Subcutaneous abdominal adipose tissue (tissue), 5 donors: Measurements from ENCODE around the gene ZNF608.

Experiments
- H3K27ac ChIP-seq: one replicate; pipeline ENCODE4 v1.7.0; 2013; ENCODE audit warnings: low read depth, mild to moderate bottlenecking, inconsistent platforms, low read length, moderate library complexity
- H3K27me3 ChIP-seq, 5 donors: one replicate each; pipeline ENCODE4 v1.7.0; 2013; ENCODE audit warnings: low read length in 5 of 5, inconsistent platforms in 1 of 5; ENCODE audit not compliant: control insufficient read depth in 5 of 5, insufficient read depth in 4 of 5
- H3K36me3 ChIP-seq, 5 donors: one replicate each; pipeline ENCODE4 v1.7.0; 2013; ENCODE audit warnings: low read length in 5 of 5; ENCODE audit not compliant: control insufficient read depth in 5 of 5, insufficient read depth in 5 of 5
- H3K4me1 ChIP-seq, 5 donors: one replicate each; pipeline ENCODE4 v1.7.0; 2013; ENCODE audit warnings: low read length in 5 of 5, mild to moderate bottlenecking in 3 of 5, moderate library complexity in 1 of 5; ENCODE audit not compliant: control insufficient read depth in 5 of 5, insufficient read depth in 5 of 5
- H3K4me3 ChIP-seq, 5 donors: one replicate each; pipeline ENCODE4 v1.7.0; 2013; ENCODE audit warnings: low read length in 5 of 5, low read depth in 1 of 5
- H3K9ac ChIP-seq, 5 donors: one replicate each; pipeline ENCODE4 v1.7.0; 2013; ENCODE audit warnings: low read length in 5 of 5, mild to moderate bottlenecking in 4 of 5, moderate library complexity in 3 of 5
- H3K9me3 ChIP-seq, 5 donors: one replicate each; pipeline ENCODE4 v1.7.0; 2013; ENCODE audit warnings: low read length in 5 of 5; ENCODE audit not compliant: control insufficient read depth in 5 of 5
- donor health status: healthy.
- donor health status: healthy.
- donor health status: healthy.
- donor health status: healthy.
- donor health status: healthy.

Gene ZNF608, protein sequence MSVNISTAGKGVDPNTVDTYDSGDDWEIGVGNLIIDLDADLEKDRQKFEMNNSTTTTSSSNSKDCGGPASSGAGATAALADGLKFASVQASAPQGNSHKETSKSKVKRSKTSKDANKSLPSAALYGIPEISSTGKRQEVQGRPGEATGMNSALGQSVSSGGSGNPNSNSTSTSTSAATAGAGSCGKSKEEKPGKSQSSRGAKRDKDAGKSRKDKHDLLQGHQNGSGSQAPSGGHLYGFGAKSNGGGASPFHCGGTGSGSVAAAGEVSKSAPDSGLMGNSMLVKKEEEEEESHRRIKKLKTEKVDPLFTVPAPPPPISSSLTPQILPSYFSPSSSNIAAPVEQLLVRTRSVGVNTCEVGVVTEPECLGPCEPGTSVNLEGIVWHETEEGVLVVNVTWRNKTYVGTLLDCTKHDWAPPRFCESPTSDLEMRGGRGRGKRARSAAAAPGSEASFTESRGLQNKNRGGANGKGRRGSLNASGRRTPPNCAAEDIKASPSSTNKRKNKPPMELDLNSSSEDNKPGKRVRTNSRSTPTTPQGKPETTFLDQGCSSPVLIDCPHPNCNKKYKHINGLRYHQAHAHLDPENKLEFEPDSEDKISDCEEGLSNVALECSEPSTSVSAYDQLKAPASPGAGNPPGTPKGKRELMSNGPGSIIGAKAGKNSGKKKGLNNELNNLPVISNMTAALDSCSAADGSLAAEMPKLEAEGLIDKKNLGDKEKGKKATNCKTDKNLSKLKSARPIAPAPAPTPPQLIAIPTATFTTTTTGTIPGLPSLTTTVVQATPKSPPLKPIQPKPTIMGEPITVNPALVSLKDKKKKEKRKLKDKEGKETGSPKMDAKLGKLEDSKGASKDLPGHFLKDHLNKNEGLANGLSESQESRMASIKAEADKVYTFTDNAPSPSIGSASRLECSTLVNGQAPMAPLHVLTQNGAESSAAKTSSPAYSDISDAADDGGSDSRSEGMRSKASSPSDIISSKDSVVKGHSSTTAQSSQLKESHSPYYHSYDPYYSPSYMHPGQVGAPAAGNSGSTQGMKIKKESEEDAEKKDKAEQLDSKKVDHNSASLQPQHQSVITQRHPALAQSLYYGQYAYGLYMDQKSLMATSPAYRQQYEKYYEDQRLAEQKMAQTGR (N-terminal part only)

DNA sequence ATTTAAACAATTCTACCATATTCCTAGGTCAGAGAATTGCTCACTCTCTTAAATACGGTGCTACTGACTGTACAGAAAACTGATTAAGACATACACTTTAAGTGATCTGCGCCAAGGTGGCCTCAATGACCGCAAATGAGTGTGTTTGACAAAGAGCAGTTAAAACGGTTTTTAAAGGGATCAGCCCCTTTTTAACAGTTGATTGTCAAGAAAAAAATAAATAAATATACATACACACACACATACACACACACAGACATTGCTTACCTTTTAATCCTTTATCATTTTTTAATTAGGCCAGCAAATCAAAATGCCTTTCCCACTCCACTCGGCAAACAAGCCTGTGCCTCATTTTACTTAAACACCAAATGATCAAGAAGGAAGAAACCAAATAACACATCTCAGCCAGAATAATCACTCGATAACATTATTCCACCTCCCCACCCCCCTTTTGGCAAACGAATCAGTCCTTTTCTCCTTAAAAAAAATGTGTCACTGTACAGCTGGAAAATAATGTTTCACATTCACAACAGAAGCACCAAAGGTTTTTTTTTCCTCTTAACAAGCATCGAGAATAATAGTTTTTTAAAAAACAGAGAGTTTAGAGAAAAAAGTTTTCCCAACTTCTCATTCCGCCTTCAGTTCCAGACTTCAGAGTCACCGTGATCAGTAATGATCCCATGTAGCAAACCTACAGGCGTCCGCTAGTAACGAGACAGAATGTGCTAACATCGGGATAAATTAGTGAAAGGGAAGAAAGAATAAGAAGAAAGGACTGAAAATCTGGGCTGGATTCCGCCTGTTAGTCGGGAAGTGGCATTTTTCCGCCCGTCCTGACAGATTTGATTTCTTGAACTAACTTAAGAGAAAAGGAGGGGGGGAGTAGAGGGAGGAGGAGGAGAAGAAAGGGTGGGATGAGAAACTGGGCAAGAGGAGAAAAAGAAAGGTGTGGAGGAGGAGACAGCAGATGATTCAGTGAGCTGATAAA lies at the start of gene ZNF608:
TSS of gene ZNF608 (minus strand) at position 712 of the 988 bp plus-strand sequence. CDS start 1,650 bp downstream, outside the sequence.
- peak within 1 kb of the TSS; percentile 68 to 93 (median 83) for H3K4me3 ChIP-seq
- H3K27me3 ChIP-seq: peaks cover 0 to 2% (median 0%) of the 10 kb centered on the region in 5 donors
- H3K9ac ChIP-seq: peak within 1 kb of the TSS; percentile 80 to 92 (median 83)
- no peaks in the 10 kb centered on the region for H3K9me3 ChIP-seq
- H3K27ac ChIP-seq: peak within 1 kb of the TSS; percentile 95
- peaks cover 2 to 72% (median 59%) of the 10 kb centered on the region in 5 donors for H3K4me1 ChIP-seq
- H3K36me3 ChIP-seq: no peaks in the 10 kb centered on the region

DNA sequence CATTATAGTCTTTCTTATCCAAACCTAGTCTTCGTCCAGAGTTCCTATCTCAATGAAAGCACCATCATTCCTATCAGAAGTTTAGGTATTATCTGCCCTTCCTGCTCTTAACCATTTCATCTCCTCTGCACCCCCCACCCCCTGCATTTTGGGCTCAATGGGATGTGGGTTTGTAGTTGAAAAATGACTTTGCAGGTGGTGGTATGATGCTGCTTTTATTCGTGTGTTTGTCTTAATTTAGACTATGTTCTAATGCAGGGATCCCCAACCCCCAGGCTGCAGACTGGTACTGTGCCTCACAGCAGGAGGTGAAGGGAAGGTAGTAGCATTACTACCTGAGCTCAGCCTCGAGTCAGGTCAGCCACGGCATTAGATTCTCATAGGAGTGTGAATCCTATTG lies 49.4 kb upstream of the ZNF608 start:
- no peak overlapping the region for H3K9ac ChIP-seq
- no peaks in the 10 kb centered on the region for H3K36me3 ChIP-seq
- no peak overlapping the region for H3K4me3 ChIP-seq
- no peaks in the 10 kb centered on the region for H3K9me3 ChIP-seq
- H3K4me1 ChIP-seq: no peaks in the 10 kb centered on the region
- H3K27ac ChIP-seq: no peak overlapping the region
- H3K27me3 ChIP-seq: no peaks in the 10 kb centered on the region

DNA sequence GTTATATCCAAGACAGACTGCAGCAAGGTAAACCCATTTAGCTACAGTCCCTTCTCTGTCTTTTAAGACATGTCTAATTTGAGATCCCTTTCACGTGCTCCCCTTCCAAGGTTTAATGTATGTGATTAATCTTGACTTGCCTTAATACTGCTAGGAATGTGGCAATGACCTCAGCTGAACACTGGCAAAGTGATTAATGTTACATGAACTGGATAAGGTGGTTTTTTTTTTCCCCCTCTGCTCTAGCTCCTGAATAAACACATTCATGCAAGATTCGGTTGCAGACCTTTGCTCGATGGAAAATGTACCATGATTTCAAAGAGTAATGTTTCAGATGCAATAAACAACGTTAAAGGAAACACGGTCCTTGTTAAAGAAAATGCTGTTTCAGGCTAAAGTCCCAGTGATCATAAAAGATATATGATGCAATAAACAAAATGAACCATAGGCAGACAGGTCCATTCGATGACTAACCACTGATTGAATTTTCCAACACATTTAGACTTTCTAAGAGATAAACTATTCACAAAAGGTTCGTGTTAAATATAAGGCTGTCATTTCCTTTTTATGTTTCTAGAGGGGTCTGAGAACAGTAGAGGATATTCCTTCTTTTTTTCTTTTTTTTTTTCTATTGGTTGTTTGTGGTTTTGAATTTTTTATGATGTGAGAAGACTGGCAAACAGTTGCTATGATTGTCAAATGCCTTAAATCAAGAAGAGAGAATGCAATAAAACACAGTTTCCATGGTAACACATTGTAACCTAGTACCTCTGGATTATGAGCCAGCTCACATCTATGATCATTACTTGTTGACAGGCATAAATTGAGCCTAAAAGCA lies 44.7 kb upstream of the ZNF608 start:
- Histone ChIP-seq H3K27me3 (no peaks in the 10 kb centered on the region), H3K9me3 (no peaks in the 10 kb centered on the region), H3K9ac (no peak overlapping the region), H3K4me3 (no peak overlapping the region), H3K36me3 (no peaks in the 10 kb centered on the region), H3K27ac (no peak overlapping the region), H3K4me1 (no peaks in the 10 kb centered on the region)

DNA sequence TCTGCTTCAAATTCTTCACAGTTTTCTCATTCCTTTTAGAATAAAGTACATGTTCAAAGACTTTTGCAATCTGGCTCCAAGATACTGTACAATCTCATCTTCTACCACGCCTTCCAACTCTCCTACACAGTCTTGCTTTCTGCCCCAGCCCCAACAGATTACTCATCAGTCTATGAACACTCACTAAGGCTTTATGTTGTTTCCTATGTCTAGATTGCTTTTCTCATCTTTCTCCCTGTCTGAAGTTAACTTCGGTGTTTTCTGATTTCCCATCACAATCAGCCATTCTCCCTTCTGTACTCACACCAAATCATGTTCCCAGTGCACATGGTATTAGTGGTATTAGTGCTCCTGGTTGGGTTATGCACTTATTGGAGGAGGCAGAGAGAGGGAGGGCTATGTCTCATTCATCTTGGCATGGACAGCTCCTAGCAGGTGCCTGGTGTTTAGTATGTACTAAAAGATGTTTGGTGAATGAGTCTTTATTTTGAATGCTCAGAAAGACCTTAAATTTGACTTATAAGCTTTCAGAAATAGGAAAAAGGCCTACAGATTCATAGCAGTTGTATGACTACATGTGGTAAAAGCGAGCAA lies 44.0 kb upstream of the ZNF608 start:
- H3K27ac ChIP-seq: no peak overlapping the region
- no peaks in the 10 kb centered on the region for H3K9me3 ChIP-seq
- H3K4me1 ChIP-seq: no peaks in the 10 kb centered on the region
- no peak overlapping the region for H3K4me3 ChIP-seq
- no peaks in the 10 kb centered on the region for H3K36me3 ChIP-seq
- H3K27me3 ChIP-seq: no peaks in the 10 kb centered on the region
- H3K9ac ChIP-seq: no peak overlapping the region

DNA sequence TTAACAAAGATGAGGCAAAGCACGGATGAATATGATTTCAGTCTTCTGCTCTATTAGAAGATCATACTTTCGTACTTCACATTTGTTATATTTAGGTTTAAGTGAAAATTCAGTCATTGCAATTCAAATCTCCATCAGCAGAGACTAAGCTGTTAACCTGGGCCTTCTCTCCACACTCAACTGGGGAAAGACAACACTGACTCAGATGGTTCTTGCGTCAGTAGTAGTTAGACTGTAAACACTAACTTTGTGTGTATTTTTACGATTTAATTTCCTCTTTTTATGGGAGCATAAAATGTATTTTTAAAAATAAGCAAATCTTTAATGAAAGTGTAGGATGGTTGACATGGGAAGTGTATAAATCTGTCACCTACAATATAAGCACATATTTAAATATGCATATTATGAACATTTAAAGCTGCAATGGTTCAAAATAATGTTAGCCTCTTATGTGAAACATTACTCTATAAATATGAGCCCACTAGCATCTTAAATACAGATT lies 42.7 kb upstream of the ZNF608 start:
- H3K27me3 ChIP-seq: no peaks in the 10 kb centered on the region
- no peaks in the 10 kb centered on the region for H3K9me3 ChIP-seq
- no peak overlapping the region for H3K27ac ChIP-seq
- H3K9ac ChIP-seq: no peak overlapping the region
- H3K4me1 ChIP-seq: peaks cover 0 to under 1% (median 0%) of the 10 kb centered on the region in 5 donors
- no peak overlapping the region for H3K4me3 ChIP-seq
- H3K36me3 ChIP-seq: no peaks in the 10 kb centered on the region

DNA sequence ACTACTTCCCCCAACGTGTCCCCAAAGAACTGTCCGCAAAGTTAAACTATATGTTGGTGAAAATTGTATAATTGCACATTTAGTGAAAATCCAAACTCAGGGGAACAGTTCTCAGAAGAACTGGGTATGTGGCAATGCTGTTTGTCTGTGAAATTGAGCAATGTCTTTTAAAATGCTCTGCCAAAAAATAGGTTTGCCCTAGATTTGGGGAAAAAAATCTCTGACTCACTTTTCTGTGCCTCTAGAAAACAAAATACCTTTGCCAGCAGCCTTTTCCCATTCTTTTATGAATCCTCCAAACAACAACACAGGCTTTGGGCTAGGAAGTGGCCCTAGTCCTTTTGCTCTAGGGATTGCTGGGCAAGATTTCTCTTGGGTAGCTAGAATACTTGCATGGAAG lies 37.4 kb upstream of the ZNF608 start:
- H3K36me3 ChIP-seq: no peaks in the 10 kb centered on the region
- H3K9me3 ChIP-seq: peaks cover 2 to 6% (median 5%) of the 10 kb centered on the region in 5 donors
- no peak overlapping the region for H3K27ac ChIP-seq
- H3K9ac ChIP-seq: no peak overlapping the region
- H3K4me1 ChIP-seq: peaks cover 0 to 4% (median 0%) of the 10 kb centered on the region in 5 donors
- no peaks in the 10 kb centered on the region for H3K27me3 ChIP-seq
- no peak overlapping the region for H3K4me3 ChIP-seq

DNA sequence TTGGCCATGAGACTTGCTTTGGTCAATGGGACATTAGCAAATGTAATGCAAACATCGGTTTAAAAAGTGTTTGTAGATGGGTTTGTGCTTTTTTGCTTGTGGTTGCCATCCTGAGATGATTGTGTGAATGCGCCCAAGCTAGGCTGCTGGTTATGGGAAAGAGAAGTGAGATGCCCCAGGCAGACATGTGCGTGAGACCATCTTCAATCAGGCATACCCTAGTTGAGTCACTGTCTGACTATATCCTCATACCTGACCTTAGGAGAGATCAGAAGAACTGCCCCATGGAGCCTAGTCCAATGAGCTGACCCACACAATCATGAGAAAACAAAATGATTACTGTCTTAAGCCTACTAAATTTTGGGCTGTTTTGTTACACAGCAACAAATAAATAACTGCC lies 36.8 kb upstream of the ZNF608 start:
- Histone ChIP-seq H3K9ac (no peak overlapping the region), H3K9me3 (peaks cover 2 to 6% (median 5%) of the 10 kb centered on the region in 5 donors), H3K36me3 (no peaks in the 10 kb centered on the region), H3K4me3 (no peak overlapping the region), H3K27me3 (no peaks in the 10 kb centered on the region), H3K27ac (no peak overlapping the region), H3K4me1 (peaks cover 0 to 4% (median 0%) of the 10 kb centered on the region in 5 donors)

DNA sequence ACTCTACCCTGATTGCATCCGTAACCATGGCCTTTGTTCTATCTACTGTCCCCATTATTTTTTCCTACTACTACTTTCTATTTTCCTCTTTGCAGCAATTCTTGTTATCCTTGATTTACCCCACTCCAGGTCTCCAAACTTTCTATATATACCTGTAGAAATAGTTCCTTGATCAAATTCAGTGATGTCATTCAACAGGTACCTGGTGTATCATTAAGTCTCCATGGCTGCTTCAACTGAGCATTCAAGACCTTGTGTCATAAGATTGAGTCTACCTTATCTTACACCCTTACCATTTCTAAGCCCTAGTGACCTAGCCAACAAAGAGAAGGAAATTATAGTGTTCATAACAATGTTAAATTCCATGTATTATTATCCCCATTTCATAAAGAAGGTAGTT lies 35.8 kb upstream of the ZNF608 start:
- no peak overlapping the region for H3K4me3 ChIP-seq
- no peak overlapping the region for H3K9ac ChIP-seq
- no peaks in the 10 kb centered on the region for H3K36me3 ChIP-seq
- H3K4me1 ChIP-seq: peaks cover 0 to 4% (median 0%) of the 10 kb centered on the region in 5 donors
- H3K27ac ChIP-seq: no peak overlapping the region
- H3K27me3 ChIP-seq: no peaks in the 10 kb centered on the region
- H3K9me3 ChIP-seq: peaks cover 2 to 6% (median 5%) of the 10 kb centered on the region in 5 donors
